Measurements from ENCODE around the gene CHL1.
"Not testable (repeated sequence)": the region's sequence is repeated elsewhere in the genome, so short reads cannot be mapped to it uniquely, and the experiment has no call there.

The CHL1 gene

DNA sequence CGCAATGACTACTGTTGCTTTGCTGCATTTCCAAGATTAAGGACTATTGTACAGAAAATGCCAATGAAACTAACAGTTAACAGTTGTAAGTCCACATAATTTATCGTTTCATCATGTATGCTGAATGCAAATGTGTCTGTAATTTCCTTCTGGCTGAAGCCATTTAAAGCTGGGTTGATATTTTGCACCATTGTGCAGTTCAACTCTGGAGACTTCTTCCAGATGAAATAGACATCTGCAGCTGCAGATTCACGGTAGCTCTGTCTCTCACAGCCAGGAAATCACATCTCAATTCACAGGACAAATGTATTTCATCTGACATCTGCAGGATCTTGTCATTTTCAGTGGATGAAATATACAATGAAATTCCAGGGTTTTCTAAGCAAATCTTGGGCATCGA, 145.4 kb downstream of the CHL1 start:
- DNase-seq (ENCODE audit: low read depth in 2 of 2): no peak

- no peak for DNase-seq (ENCODE audit: low read depth in 2 of 2)
These were observed 149.6 kb downstream of the CHL1 start for GRCh38 chr3:346186-346585.

DNA sequence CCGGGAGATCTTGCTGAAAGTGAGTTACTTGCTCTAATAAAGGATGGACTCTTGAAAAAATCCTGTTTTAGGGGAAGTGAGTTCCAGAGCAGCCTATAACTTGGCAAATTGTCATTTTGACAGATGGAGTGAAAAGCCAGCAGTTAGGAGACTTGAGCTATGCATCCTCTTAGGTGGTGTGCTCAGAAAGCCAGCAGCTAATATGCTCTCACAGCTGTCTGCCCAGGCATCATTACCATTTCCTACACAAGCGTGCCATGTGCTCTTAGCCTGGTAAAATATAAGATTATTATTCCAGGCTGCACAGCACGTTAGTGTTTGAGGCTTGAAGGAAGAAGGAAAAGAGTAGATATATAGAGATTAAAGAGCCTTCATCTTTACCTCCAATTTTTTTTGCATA, 151.0 kb downstream of the CHL1 start:
- no peak for DNase-seq (ENCODE audit: low read depth in 2 of 2)

DNA sequence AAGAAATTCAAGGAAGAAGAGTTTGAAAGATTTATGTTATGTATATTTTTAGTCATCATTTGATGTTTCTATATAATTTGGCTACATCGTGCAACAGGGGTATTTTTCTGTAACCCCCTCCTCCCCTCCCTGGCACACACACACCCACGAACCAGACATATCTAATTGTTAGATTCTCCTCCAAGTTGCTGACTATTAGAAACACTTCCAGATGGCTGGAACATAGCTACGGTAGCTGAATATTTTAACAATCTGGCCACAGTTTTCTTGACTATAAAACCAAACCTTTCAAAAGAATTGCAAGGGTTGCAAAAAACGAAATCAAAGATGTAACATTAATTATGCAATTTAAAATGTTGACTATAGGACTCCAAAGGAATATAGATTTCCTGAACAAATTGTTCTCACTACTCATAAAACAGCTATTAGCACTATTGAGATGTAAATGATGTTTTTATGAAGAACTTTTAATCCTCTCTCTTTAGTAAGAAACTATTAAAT, 154.4 kb downstream of the CHL1 start:
- DNase-seq (ENCODE audit: low read depth in 2 of 2): no peak

- DNase-seq (ENCODE audit: low read depth in 2 of 2): no peak
These were observed 156.0 kb downstream of the CHL1 start for GRCh38 chr3:352599-352998.

DNA sequence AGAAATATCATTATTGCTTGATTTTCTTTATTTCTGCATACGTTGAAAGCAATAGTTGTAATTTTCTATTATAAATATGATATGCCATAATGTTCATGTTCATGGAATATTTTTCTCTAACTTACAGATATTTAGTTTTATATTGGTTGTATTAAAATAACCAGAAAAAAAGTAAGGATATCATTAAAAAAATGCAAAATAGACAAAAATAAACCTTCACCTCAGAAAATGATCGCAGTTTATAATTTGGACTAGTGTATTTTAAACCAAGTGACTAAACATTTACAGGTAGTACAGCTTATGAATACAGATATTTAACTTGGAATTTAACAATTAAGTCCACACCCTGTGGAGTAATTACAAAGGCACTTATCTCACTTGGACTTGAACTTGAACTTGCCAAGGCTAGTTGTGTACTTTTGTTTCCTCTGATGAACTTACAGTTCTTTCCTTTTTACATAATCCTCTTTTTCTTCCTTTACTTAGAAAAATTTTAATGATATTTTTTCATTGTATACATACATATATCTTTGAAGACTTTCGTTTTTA, 156.7 kb downstream of the CHL1 start:
- no peak for DNase-seq (ENCODE audit: low read depth in 2 of 2)

- DNase-seq (ENCODE audit: low read depth in 2 of 2): no peak
These were observed 157.9 kb downstream of the CHL1 start for GRCh38 chr3:354432-354831.

DNA sequence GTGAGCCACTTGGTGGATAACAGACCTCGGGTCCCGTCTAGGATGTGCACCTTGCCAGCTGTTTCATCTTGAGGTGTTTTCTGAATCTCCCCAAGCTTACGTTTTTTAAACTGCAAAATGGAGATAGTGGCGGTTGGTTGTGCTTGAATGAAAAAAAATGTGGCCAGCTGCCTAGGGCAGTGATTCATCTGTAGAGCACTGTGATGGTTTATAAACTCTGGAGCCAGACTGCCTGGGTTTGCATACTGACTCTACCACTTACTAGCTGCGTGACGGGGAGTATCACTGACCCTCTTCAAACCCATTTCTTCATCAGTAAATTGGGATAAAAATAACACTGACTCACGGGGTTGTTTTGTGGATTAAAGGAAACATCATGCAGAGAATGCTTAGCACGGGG, 159.1 kb downstream of the CHL1 start:
- no peak for DNase-seq (ENCODE audit: low read depth in 2 of 2)

DNA sequence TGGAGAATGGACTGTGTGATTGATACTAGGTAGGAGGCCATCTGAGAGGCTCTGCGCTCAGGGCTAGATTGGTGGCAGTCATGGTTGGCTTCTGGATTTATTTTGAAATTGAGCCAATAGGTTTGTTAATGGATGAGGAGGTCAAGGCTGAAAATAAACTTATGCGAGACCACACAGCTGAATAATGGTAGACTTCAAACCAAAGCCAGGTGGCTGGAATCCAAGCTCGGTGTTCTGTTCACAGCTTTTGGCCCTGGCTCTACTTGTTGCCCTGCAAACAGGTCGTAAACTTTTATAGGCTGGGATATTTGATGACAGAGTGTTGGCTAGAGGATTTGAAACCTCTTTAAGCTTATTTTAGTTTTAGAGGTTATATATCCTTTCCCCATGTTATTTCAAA, 160.4 kb downstream of the CHL1 start:
- no peak for DNase-seq (ENCODE audit: low read depth in 2 of 2)

- DNase-seq (ENCODE audit: low read depth in 2 of 2): no peak
These were observed 163.1 kb downstream of the CHL1 start for GRCh38 chr3:359672-360071.

DNA sequence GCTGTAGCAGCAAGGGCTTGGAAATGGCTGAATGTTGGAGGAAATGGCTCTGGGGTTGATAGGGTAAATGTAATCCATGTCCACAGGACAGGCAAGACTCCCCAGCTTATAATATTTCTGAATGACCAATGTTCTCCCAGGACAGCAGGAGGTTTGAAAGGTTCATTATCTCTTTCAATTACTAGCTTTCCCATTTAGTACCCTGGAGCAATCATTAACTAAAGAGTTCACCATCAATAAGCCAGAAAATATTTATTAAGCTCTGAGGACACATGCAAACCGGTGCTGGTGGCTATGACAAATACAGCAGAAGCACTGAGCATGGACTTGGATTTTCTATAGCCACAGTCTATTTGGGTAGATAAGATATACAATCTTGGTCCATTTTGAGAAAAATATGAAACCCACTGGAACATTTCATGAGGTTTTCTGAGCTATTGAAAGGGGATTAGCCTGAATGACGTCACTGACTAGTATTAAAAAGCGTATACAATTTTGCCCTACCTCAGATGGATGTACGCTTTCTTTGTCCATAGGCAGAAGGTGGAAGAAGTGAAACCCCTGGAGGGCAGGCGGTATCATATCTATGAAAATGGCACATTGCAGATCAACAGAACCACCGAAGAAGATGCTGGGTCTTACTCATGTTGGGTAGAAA, 166.2 kb downstream of the CHL1 start:
- DNase-seq (ENCODE audit: low read depth in 2 of 2): no peak

DNA sequence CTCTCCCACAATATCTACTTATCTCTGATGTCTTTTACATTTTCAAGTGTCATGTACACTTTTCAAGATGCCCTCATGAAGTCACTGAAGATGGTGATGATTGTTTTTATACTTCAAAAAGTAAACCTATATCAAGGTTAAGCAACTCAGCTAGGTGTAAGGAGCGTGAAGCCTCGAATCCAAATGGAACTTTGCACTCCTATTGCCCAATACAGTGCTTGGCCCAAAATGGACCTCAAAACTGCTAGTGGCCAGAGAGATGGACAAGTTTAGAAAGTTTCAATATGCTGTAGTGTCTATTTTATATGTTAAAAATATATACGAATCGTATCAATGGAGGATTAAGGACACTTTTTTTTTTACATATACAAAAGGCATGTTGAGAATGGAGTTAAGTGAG, 167.7 kb downstream of the CHL1 start:
- DNase-seq (ENCODE audit: low read depth in 2 of 2): no peak

GRCh38 chr3:365268-365667, 168.7 kb downstream of the CHL1 start:
- DNase-seq (ENCODE audit: low read depth in 2 of 2): no peak

DNA sequence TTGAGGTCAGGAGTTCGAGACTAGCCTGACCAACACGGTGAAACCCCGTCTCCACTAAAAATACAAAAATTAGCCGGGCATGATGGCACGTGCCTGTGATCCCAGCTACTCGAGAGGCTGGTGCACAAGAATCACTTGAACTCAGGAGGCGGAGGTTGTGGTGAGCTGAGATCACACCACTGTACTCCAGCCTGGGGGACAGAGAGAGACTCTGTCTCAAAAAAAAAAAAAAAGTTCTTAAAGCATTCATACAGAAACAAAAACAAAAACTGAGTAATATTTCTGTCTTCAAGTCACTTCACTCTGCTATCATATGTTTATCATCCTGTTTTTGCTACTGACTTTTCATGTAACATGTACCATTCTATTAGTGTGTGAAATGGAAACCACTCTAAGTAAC, 169.7 kb downstream of the CHL1 start:
- DNase-seq (ENCODE audit: low read depth in 2 of 2): not testable (repeated sequence)

GRCh38 chr3:373193-373779, 176.7 kb downstream of the CHL1 start:
- DNase-seq (ENCODE audit: low read depth in 2 of 2): no peak

- no peak for DNase-seq (ENCODE audit: low read depth in 2 of 2)
These were observed 177.9 kb downstream of the CHL1 start for GRCh38 chr3:374459-374858.

DNA sequence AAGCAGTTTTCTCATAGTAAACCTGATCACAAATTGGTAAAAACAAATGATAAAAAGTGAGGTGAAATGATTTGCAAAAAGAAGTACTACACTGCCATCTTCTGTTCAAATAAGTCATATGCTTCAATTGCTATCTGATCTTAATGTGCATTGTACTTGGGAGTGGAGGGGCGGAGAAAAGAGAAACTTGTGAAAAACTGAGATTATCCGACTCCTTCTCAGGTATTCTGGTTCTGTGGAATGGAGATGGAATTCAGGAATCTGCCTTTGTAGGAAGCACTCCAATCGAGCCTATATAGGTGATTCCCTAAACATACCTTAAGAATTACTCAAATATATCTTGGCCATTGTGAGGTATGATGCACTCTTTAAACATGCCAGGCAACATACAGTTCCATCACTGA, 180.6 kb downstream of the CHL1 start:
- no peak for DNase-seq (ENCODE audit: low read depth in 2 of 2)

- no peak for DNase-seq (ENCODE audit: low read depth in 2 of 2)
These were observed 184.2 kb downstream of the CHL1 start for GRCh38 chr3:380801-381200.

DNA sequence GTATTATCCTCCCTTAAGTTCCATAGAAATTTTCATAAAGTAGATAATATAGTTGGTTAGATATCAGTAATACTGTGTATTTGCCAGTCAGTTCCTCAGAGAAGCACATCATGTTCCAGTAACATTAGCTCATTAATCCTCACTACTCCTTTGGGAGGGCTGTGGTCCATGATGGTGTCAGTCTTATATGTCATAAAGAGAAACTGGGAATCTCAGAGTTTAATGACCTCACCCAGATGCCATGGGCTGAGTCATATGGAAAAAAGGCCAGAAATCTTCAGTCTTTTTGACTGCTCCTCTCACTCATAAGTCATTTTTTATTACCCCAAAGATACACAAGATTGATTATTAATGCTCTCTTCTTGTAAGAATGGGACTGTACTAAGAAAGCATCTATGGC, 188.6 kb downstream of the CHL1 start:
- DNase-seq (ENCODE audit: low read depth in 2 of 2): no peak

DNA sequence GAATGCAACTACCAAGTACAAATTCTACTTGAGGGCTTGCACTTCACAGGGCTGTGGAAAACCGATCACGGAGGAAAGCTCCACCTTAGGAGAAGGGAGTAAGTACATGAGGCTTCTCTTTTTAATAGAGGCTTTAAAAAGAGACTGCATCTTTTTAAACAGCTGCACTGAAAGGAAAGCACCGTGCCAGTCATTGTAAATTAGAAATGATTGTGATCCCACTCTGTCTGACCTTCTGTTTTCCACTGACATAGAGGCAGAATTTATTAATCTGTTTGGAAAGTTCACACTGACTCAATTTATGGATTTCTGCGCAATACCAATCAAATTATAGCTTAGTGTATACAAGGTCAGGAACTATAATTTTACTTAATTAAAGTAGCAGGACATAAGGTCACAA, 198.2 kb downstream of the CHL1 start:
- no peak for DNase-seq (ENCODE audit: low read depth in 2 of 2)

GRCh38 chr3:396293-396692, 199.7 kb downstream of the CHL1 start:
- no peak for DNase-seq (ENCODE audit: low read depth in 2 of 2)

GRCh38 chr3:399647-400046, 203.1 kb downstream of the CHL1 start:
- DNase-seq (ENCODE audit: low read depth in 2 of 2): no peak

GRCh38 chr3:403826-404225, 207.3 kb downstream of the CHL1 start:
- DNase-seq (ENCODE audit: low read depth in 2 of 2): no peak

DNA sequence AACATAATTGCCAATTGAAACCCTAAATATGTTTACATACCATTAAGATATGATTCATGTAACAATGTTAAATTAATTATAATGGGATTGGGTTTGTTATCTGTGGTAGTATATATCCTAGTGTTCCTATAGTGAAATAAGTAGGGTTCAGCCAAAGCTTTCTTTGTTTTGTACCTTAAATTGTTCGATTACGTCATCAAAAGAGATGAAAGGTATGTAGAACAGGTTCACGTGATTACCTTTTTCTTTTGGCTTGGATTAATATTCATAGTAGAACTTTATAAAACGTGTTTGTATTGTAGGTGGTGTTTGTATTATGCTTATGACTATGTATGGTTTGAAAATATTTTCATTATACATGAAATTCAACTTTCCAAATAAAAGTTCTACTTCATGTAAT, 212.4 kb downstream of the CHL1 start:
- DNase-seq (ENCODE audit: low read depth in 2 of 2): no peak

Data from stimulated activated CD8-positive, alpha-beta memory T cell treated with anti-CD3 and anti-CD28 coated beads, Interleukin-15, amount 100 ng/mL, for 48 hours (primary cell).